ENCODE measurements around the gene NINL.

The NINL gene

GRCh38 chr20:25418776-25419175, 166.6 kb downstream of the NINL start:
- no peak for DNase-seq (ENCODE audit: low read depth)
- no peak overlapping the region for H3K4me3 ChIP-seq (ENCODE audit: low read depth, low read length)
- TF ChIP-seq MYC (IDR thresholded peaks at IDR 0.05; ENCODE audit: low read depth, low read length) (no peak), MAX (IDR thresholded peaks at IDR 0.05; ENCODE audit: low read depth, low read length) (no peak)
- TF ChIP-seq, protein P1, sequence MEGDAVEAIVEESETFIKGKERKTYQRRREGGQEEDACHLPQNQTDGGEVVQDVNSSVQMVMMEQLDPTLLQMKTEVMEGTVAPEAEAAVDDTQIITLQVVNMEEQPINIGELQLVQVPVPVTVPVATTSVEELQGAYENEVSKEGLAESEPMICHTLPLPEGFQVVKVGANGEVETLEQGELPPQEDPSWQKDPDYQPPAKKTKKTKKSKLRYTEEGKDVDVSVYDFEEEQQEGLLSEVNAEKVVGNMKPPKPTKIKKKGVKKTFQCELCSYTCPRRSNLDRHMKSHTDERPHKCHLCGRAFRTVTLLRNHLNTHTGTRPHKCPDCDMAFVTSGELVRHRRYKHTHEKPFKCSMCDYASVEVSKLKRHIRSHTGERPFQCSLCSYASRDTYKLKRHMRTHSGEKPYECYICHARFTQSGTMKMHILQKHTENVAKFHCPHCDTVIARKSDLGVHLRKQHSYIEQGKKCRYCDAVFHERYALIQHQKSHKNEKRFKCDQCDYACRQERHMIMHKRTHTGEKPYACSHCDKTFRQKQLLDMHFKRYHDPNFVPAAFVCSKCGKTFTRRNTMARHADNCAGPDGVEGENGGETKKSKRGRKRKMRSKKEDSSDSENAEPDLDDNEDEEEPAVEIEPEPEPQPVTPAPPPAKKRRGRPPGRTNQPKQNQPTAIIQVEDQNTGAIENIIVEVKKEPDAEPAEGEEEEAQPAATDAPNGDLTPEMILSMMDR (IDR thresholded peaks at IDR 0.05; ENCODE audit: low read depth, low read length) = no peak

DNA sequence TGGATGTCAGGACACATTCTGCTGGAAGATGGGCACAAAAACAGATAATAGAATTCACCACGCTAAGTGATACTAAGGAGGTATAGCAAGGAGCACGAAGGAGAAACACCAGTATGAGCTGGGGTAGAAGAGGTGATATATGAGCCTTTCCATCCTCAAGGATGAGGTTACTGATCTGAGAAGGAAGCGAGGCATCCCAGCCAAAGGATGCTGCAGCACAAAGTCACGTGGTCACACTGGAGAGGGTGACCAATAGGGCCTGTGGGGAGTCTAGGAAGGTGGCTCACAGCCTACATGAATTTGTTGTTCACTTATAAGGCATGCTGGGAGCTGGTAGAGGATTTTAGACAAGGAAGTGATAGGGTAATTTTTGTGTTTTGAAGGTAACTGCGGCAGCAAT, 176.4 kb downstream of the NINL start:
- TF ChIP-seq MYC (IDR thresholded peaks at IDR 0.05; ENCODE audit: low read depth, low read length) = no peak
- TF ChIP-seq MAX (IDR thresholded peaks at IDR 0.05; ENCODE audit: low read depth, low read length) = no peak
- no peak for TF ChIP-seq POLR2A (IDR thresholded peaks at IDR 0.05; ENCODE audit: extremely low read depth, insufficient read length)
- TF ChIP-seq, protein P1 (IDR thresholded peaks at IDR 0.05; ENCODE audit: low read depth, low read length) = no peak
- H3K4me3 ChIP-seq (ENCODE audit: low read depth, low read length) = peak overlapping the region; percentile 91
- DNase-seq (ENCODE audit: low read depth) = no peak

GRCh38 chr20:25408170-25408547, 177.2 kb downstream of the NINL start:
- peak; percentile 25 for DNase-seq (ENCODE audit: low read depth)
- H3K4me3 ChIP-seq (ENCODE audit: low read depth, low read length) = peak overlapping the region; percentile 91
- TF ChIP-seq MYC (IDR thresholded peaks at IDR 0.05; ENCODE audit: low read depth, low read length) (0 out of 2 replicates have a peak, but pooled peaks have one; percentile 16), POLR2A (IDR thresholded peaks at IDR 0.05; ENCODE audit: extremely low read depth, insufficient read length) (no peak)

DNA sequence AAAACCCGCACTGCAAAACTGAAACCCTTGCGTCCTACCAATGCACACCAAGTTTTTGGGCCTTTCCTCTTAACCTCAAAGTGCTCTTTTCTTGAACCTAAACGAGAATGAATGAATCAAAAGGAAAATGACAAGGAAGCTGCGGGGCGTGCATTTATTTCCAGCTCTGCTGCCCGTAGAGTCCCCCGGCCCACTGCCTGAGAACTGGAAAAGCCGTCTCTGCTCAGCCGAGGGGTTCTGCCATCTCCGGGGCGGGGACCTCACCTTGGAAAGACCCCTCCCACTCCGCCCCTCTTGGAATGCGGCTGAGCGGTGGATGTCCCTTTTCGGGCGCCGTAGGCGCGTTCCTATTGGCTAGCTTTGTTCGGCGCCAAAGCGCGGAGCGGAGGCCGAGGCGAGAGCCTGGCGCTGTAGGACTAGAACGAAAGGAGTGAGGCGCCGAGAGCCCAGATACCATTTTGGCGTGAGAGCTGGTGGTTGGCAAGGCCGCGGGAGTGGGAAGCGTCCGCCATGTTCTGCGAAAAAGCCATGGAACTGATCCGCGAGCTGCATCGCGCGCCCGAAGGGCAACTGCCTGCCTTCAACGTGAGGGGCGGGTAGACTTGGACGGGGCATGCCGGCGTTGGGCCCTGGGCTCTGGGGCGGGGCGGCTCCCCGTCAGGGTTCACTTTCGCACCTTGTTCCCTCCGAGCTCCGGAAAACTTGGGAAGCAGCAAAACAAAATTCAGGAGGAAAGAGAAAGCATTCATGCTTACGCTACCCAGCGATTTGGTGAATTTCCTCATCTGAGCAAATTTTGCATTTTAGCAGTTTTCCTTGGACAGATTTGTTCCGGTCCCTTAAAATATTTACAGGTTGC, 177.8 kb downstream of the NINL start, which contains the start of gene GINS1:
Gene GINS1 (plus strand): TSS at position 363 of the 859 bp plus-strand sequence. CDS start 148 bp downstream, at position 511.
- peak; percentile 96 for DNase-seq (ENCODE audit: low read depth)
- TF ChIP-seq MAX (IDR thresholded peaks at IDR 0.05; ENCODE audit: low read depth, low read length) (no peak), POLR2A (IDR thresholded peaks at IDR 0.05; ENCODE audit: extremely low read depth, insufficient read length) (peak; percentile 82), MYC (IDR thresholded peaks at IDR 0.05; ENCODE audit: low read depth, low read length) (peak; percentile 45; the same call in 1 of the 2 replicates)
- TF ChIP-seq, protein P1 (IDR thresholded peaks at IDR 0.05; ENCODE audit: low read depth, low read length) = no peak
- peak within 1 kb of the TSS; percentile 91 for H3K4me3 ChIP-seq (ENCODE audit: low read depth, low read length)

All from NB4 (cell line).